ENCODE results near the gene CTDSPL2. TPM values are rescaled to one million over a fixed set of nuclear protein-coding genes. Genes with fewer than 3 reads are reported as not detected.

The CTDSPL2 gene
- total and polyA plus RNA-seq, 4 donors = 7.8 to 43.9 (median 26.9) TPM

Other genes starting within 250 kb of the CTDSPL2 start
- gene FRMD5, start 232.4 kb upstream of the CTDSPL2 start, total RNA-seq = under 1 TPM; 0.39 to 0.78 TPM
- gene FRMD5, start 232.4 kb upstream of the CTDSPL2 start, polyA plus RNA-seq = under 1 TPM; 0.18 to 0.88 TPM
- gene GOLM2, start 138.9 kb upstream of the CTDSPL2 start, total RNA-seq = 100 to 1,000 TPM in 1 of 2 donors, 10 to 100 TPM in 1; 90.7 to 131 TPM
- 10 to 100 TPM; 64.6 to 80.6 TPM for gene GOLM2, start 138.9 kb upstream of the CTDSPL2 start, polyA plus RNA-seq
- gene EIF3J, start 109.5 kb downstream of the CTDSPL2 start, total RNA-seq = 10 to 100 TPM; 61.7 to 65.9 TPM
- gene EIF3J, start 109.5 kb downstream of the CTDSPL2 start, polyA plus RNA-seq = 10 to 100 TPM; 30.2 to 51.5 TPM
- gene SPG11, start 236.0 kb downstream of the CTDSPL2 start, total RNA-seq = 10 to 100 TPM; 61.1 to 96.3 TPM
- 10 to 100 TPM in 1 of 2 donors, 1 to 10 TPM in 1; 8.3 to 25.9 TPM for gene SPG11, start 236.0 kb downstream of the CTDSPL2 start, polyA plus RNA-seq